IPS-20b (cell line): ENCODE results near the gene GALR3.

Source experiments
- H3K27ac ChIP-seq: one replicate; pipeline ENCODE4 v1.5.1; 2013; ENCODE audit warnings: low read length
- H3K27me3 ChIP-seq: 2 replicates; pipeline ENCODE4 v1.6.1; 2013; ENCODE audit warnings: mild to moderate bottlenecking, low read length, inconsistent platforms; ENCODE audit not compliant: insufficient read depth
- H3K36me3 ChIP-seq: 2 replicates; pipeline ENCODE4 v1.6.1; 2013; ENCODE audit warnings: low read depth, mild to moderate bottlenecking, inconsistent platforms, low read length, moderate library complexity; ENCODE audit not compliant: insufficient read depth
- H3K4me1 ChIP-seq: 2 replicates; pipeline ENCODE4 v1.6.1; 2013; ENCODE audit warnings: mild to moderate bottlenecking, control low read depth, inconsistent platforms, low read length, moderate library complexity; ENCODE audit not compliant: insufficient read depth
- H3K4me3 ChIP-seq: 2 replicates; pipeline ENCODE4 v1.5.1; 2013; ENCODE audit warnings: mild to moderate bottlenecking, low read length, inconsistent platforms
- H3K9ac ChIP-seq: 2 replicates; pipeline ENCODE4 v1.6.1; 2013; ENCODE audit warnings: low read depth, mild to moderate bottlenecking, inconsistent platforms, low read length, moderate library complexity
- H3K9me3 ChIP-seq: 2 replicates; pipeline ENCODE4 v1.6.1; 2013; ENCODE audit warnings: mild to moderate bottlenecking, low read depth, low read length, inconsistent platforms; ENCODE audit not compliant: insufficient read depth

The GALR3 gene

GRCh38 chr22:37860796-37861421 lies 37.7 kb downstream of the GALR3 start:
- Histone ChIP-seq H3K27me3 (no peaks in the 10 kb centered on the region), H3K27ac (no peak overlapping the region), H3K4me3 (no peak overlapping the region), H3K4me1 (no peaks in the 10 kb centered on the region), H3K9me3 (no peaks in the 10 kb centered on the region), H3K9ac (no peak overlapping the region), H3K36me3 (peaks cover 97% of the 10 kb centered on the region)

- Histone ChIP-seq H3K27me3 (no peaks in the 10 kb centered on the region), H3K4me3 (no peak overlapping the region), H3K9me3 (no peaks in the 10 kb centered on the region), H3K36me3 (peaks cover 95% of the 10 kb centered on the region), H3K4me1 (no peaks in the 10 kb centered on the region), H3K9ac (no peak overlapping the region), H3K27ac (no peak overlapping the region)
Measured at GRCh38 chr22:37862570-37863325, 39.6 kb downstream of the GALR3 start.

GRCh38 chr22:37865510-37865909 lies 42.3 kb downstream of the GALR3 start:
- peaks cover 97% of the 10 kb centered on the region for H3K36me3 ChIP-seq

DNA sequence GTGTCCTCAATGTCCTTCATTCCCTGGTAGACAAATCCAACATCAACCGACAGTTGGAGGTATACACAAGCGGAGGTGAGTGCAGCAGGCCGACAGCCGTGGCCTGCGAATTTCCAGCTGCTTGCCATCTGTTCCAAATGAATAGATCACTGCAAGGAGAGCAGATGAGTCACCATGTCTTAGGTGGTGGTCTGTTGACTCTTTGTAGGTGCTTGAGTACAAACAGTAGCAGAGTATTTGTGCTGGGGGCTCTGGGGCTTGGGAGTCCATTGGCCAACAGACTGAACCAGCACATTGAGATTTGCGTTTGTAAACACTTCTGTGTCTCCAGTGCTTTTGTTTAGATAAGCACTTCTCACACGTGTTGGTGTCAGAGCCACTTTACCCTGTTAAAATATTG lies 47.1 kb downstream of the GALR3 start:
- Histone ChIP-seq H3K4me1 (no peaks in the 10 kb centered on the region; the same call in 1 of the 2 replicates), H3K27me3 (no peaks in the 10 kb centered on the region), H3K27ac (no peak overlapping the region), H3K9me3 (no peaks in the 10 kb centered on the region), H3K4me3 (no peak overlapping the region), H3K9ac (no peak overlapping the region), H3K36me3 (peaks cover 96% of the 10 kb centered on the region)

More at GRCh38 chr22:37865510-37865909, 42.3 kb downstream of the GALR3 start:
- no peak overlapping the region for H3K9ac ChIP-seq
- H3K4me1 ChIP-seq: no peaks in the 10 kb centered on the region; the same call in 1 of the 2 replicates
- H3K27me3 ChIP-seq: no peaks in the 10 kb centered on the region
- no peaks in the 10 kb centered on the region for H3K9me3 ChIP-seq
- H3K27ac ChIP-seq: no peak overlapping the region
- no peak overlapping the region for H3K4me3 ChIP-seq
